H9 (cell line): ENCODE measurements around the gene PRODH2. TPM values are rescaled to one million over a fixed set of nuclear protein-coding genes. Genes with fewer than 3 reads are reported as not detected.

ENCODE experiments used
- DNase-seq: peaks from one replicate; pipeline ENCODE4 v3.0.0-alpha.2; 2017
- H2AFZ ChIP-seq: one replicate; pipeline ENCODE4 v1.6.1; 2013; ENCODE audit warnings: mild to moderate bottlenecking, low read length, control low read depth, moderate library complexity
- H2AK5ac ChIP-seq: 2 replicates; pipeline ENCODE4 v1.6.1; 2013; ENCODE audit warnings: low read length, control low read depth, mixed read lengths; ENCODE audit not compliant: insufficient read length
- H2BK120ac ChIP-seq: one replicate; pipeline ENCODE4 v1.6.1; 2013; ENCODE audit warnings: low read depth, mild to moderate bottlenecking, low read length, control low read depth, inconsistent platforms; ENCODE audit not compliant: poor library complexity, severe bottlenecking
- H2BK12ac ChIP-seq: 2 replicates; pipeline ENCODE4 v1.6.1; 2013; ENCODE audit warnings: low read length, control low read depth, mixed read lengths, low read depth; ENCODE audit not compliant: insufficient read length
- H2BK15ac ChIP-seq: 2 replicates; pipeline ENCODE4 v1.6.1; 2013; ENCODE audit warnings: low read depth, low read length, control low read depth
- H2BK20ac ChIP-seq: one replicate; pipeline ENCODE4 v1.6.1; 2013; ENCODE audit warnings: low read depth, mild to moderate bottlenecking, low read length, control low read depth, inconsistent platforms; ENCODE audit not compliant: poor library complexity, severe bottlenecking
- H2BK5ac ChIP-seq: 2 replicates; pipeline ENCODE4 v1.6.1; 2013; ENCODE audit warnings: low read length, control low read depth, mixed read lengths; ENCODE audit not compliant: insufficient read length
- H3K14ac ChIP-seq: 2 replicates; pipeline ENCODE4 v1.6.1; 2013; ENCODE audit warnings: low read length, control low read depth; ENCODE audit not compliant: insufficient read depth
- H3K18ac ChIP-seq: 2 replicates; pipeline ENCODE4 v1.6.1; 2013; ENCODE audit warnings: low read depth, mild to moderate bottlenecking, mixed read lengths, low read length, control low read depth; ENCODE audit not compliant: insufficient read length
- H3K23ac ChIP-seq: 2 replicates; pipeline ENCODE4 v1.6.1; 2013; ENCODE audit warnings: low read length, control low read depth, mixed read lengths, low read depth; ENCODE audit not compliant: insufficient read length
- H3K23me2 ChIP-seq: 2 replicates; pipeline ENCODE4 v1.6.1; 2013; ENCODE audit warnings: low read depth, mild to moderate bottlenecking, mixed read lengths, low read length, control low read depth; ENCODE audit not compliant: insufficient read length, poor library complexity, severe bottlenecking
- H3K27ac ChIP-seq: 2 replicates; pipeline ENCODE4 v1.5.1; 2013; ENCODE audit warnings: low read length, control low read depth, mixed read lengths, low read depth; ENCODE audit not compliant: insufficient read length
- H3K27me3 ChIP-seq: 2 replicates; pipeline ENCODE4 v1.6.1; 2013; ENCODE audit warnings: low read length, control low read depth, inconsistent platforms; ENCODE audit not compliant: insufficient read depth
- H3K4ac ChIP-seq: 2 replicates; pipeline ENCODE4 v1.6.1; 2013; ENCODE audit warnings: low read depth, mild to moderate bottlenecking, control low read depth, inconsistent platforms, low read length, moderate library complexity
- H3K4me1 ChIP-seq: 2 replicates; pipeline ENCODE4 v1.6.1; 2013; ENCODE audit warnings: low read length, control low read depth, inconsistent platforms; ENCODE audit not compliant: insufficient read depth
- H3K4me2 ChIP-seq: 2 replicates; pipeline ENCODE4 v1.6.1; 2013; ENCODE audit warnings: low read length, control low read depth, mixed read lengths; ENCODE audit not compliant: insufficient read length, insufficient read depth
- H3K56ac ChIP-seq: 2 replicates; pipeline ENCODE4 v1.6.1; 2013; ENCODE audit warnings: low read depth, mild to moderate bottlenecking, mixed read lengths, low read length, control low read depth; ENCODE audit not compliant: insufficient read length
- H3K79me1 ChIP-seq: 2 replicates; pipeline ENCODE4 v1.6.1; 2013; ENCODE audit warnings: low read depth, mild to moderate bottlenecking, moderate library complexity, low read length, control low read depth, inconsistent platforms; ENCODE audit not compliant: insufficient read depth, poor library complexity, severe bottlenecking
- H3K79me2 ChIP-seq: 2 replicates; pipeline ENCODE4 v1.6.1; 2013; ENCODE audit warnings: low read length, control low read depth, inconsistent platforms; ENCODE audit not compliant: insufficient read depth
- H3K9ac ChIP-seq: 2 replicates; pipeline ENCODE4 v1.6.1; 2013; ENCODE audit warnings: low read length, control low read depth, mixed read lengths; ENCODE audit not compliant: insufficient read length; ENCODE audit errors: extremely low read depth
- H3K9me3 ChIP-seq: one replicate; pipeline ENCODE4 v1.6.1; 2013; ENCODE audit warnings: low read depth, low read length, inconsistent platforms; ENCODE audit not compliant: control insufficient read depth
- H3T11ph ChIP-seq: one replicate; pipeline ENCODE4 v1.6.1; 2013; ENCODE audit warnings: mild to moderate bottlenecking, low read length, control low read depth, inconsistent platforms
- H4K20me1 ChIP-seq: one replicate; pipeline ENCODE4 v1.6.1; 2013; ENCODE audit not compliant: control insufficient read depth, insufficient read length, insufficient read depth
- H4K5ac ChIP-seq: 2 replicates; pipeline ENCODE4 v1.6.1; 2013; ENCODE audit warnings: low read depth, mild to moderate bottlenecking, mixed read lengths, low read length, control low read depth; ENCODE audit not compliant: insufficient read length
- H4K8ac ChIP-seq: replicated peaks from 2 replicates; pipeline ENCODE4 v1.6.1; 2013; ENCODE audit warnings: low read length, control low read depth, mixed read lengths, low read depth; ENCODE audit not compliant: insufficient read length
- H4K91ac ChIP-seq: 2 replicates; pipeline ENCODE4 v1.6.1; 2013; ENCODE audit warnings: low read depth, mild to moderate bottlenecking, moderate library complexity, mixed read lengths, low read length, control low read depth; ENCODE audit not compliant: insufficient read length
- H3K27ac Mint-ChIP-seq, 3 experiments: 2 replicates in 2 of 3; 3 replicates in 1 of 3; pipeline ENCODE4 v1.8.0; 2020 to 2021; ENCODE audit warnings: mixed read lengths in 3 of 3, mild to moderate bottlenecking in 1 of 3, moderate library complexity in 1 of 3
- H3K27me3 Mint-ChIP-seq: 2 replicates; pipeline ENCODE4 v1.8.0; 2021; ENCODE audit warnings: low read depth, mild to moderate bottlenecking, moderate library complexity, mixed read lengths
- H3K36me3 Mint-ChIP-seq, 3 experiments: 2 replicates in 2 of 3; 3 replicates in 1 of 3; pipeline ENCODE4 v1.8.0; 2020 to 2021; ENCODE audit warnings: low read depth in 3 of 3, mixed read lengths in 3 of 3; ENCODE audit not compliant: insufficient read depth in 1 of 3
- H3K4me1 Mint-ChIP-seq, 2 experiments: 2 replicates each; pipeline ENCODE4 v1.8.0; 2020; ENCODE audit warnings: mixed read lengths in 2 of 2
- H3K4me3 Mint-ChIP-seq, 2 experiments: 2 replicates in 1 of 2; 3 replicates in 1 of 2; pipeline ENCODE4 v1.8.0; 2020 to 2021; ENCODE audit warnings: mild to moderate bottlenecking in 2 of 2, mixed read lengths in 2 of 2, moderate library complexity in 1 of 2
- H3K9me3 Mint-ChIP-seq, 2 experiments: 2 replicates in 1 of 2; 3 replicates in 1 of 2; pipeline ENCODE4 v1.8.0; 2020; ENCODE audit warnings: mild to moderate bottlenecking in 2 of 2, mixed read lengths in 2 of 2, moderate library complexity in 1 of 2
- whole genome bisulfite sequencing: extraction: QIAGEN DNeasy Blood & Tissue Kit; methylation state at CpG from one replicate; pipeline ENCODE4 v1.1.7; 2013; ENCODE audit warnings: missing lambda C conversion rate, low lambda C conversion rate, mixed read lengths; ENCODE audit not compliant: insufficient read length; ENCODE audit errors: extremely low coverage; 5-methylcytosine and 5-hydroxymethylcytosine counted together
- total RNA-seq: library from RNA; stranded (reverse); gene quantifications from 2 replicates; pipeline ENCODE4 v1.2.1, GENCODE V29; 2021
- TF ChIP-seq, protein P1 (sequence below): fragments of 200-600 bp; sonication (generic); conservative IDR thresholded peaks from 3 replicates; pipeline ENCODE4 v1.8.0; 2021; ENCODE audit warnings: antibody characterized with exemption, mild to moderate bottlenecking

PRODH2 gene
- total RNA-seq, 1 experiment from 2014 or later, result not detected

DNA sequence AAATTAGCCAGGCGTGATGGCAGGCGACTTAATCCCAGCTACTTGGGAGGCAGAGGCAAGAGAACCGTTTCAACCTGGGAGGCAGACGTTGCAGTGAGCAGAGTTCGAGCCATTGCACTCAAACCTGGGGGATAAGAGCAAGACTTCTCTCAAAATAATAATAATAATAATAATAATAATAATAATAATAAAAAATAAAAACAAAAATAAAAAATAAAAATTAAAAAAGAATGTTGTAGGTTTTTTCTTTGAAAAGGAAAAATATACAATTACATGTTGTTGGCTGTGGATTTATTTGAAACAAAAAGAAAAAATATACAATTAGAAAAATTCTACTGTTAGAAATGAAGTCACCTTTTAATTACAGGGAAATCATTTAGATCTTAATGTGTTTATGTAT is 11.5 kb upstream of the PRODH2 start:
- H3K9ac ChIP-seq, result no peak overlapping the region
- DNase-seq, result no peak
- H3K79me1 ChIP-seq, result no peaks in the 10 kb centered on the region
- H3K27ac ChIP-seq, result no peak overlapping the region
- H3K56ac ChIP-seq, result no peak overlapping the region
- H4K91ac ChIP-seq, result no peak overlapping the region
- Mint-ChIP-seq H3K36me3 (no peaks in the 10 kb centered on the region), H3K27me3 (peaks cover 23% of the 10 kb centered on the region), H3K4me1 (peaks cover 6 to 8% of the 10 kb centered on the region in 2 experiments), H3K4me3 (no peak overlapping the region), H3K27ac (no peak overlapping the region), H3K9me3 (no peaks in the 10 kb centered on the region; a peak in 1 of 5 replicates)
- H2BK15ac ChIP-seq, result no peak overlapping the region
- no CpG with 5 or more reads among the region's 5 CpGs for WGBS
- H3K23me2 ChIP-seq, result no peaks in the 10 kb centered on the region
- no peak overlapping the region for H4K5ac ChIP-seq
- H3K4ac ChIP-seq, result no peak overlapping the region
- H3K14ac ChIP-seq, result no peak overlapping the region
- no peak overlapping the region for H2AFZ ChIP-seq
- no peak overlapping the region for H3K23ac ChIP-seq
- H3K9me3 ChIP-seq, result no peaks in the 10 kb centered on the region
- no peak overlapping the region for H3T11ph ChIP-seq
- H3K79me2 ChIP-seq, result no peaks in the 10 kb centered on the region
- TF ChIP-seq, protein P1, sequence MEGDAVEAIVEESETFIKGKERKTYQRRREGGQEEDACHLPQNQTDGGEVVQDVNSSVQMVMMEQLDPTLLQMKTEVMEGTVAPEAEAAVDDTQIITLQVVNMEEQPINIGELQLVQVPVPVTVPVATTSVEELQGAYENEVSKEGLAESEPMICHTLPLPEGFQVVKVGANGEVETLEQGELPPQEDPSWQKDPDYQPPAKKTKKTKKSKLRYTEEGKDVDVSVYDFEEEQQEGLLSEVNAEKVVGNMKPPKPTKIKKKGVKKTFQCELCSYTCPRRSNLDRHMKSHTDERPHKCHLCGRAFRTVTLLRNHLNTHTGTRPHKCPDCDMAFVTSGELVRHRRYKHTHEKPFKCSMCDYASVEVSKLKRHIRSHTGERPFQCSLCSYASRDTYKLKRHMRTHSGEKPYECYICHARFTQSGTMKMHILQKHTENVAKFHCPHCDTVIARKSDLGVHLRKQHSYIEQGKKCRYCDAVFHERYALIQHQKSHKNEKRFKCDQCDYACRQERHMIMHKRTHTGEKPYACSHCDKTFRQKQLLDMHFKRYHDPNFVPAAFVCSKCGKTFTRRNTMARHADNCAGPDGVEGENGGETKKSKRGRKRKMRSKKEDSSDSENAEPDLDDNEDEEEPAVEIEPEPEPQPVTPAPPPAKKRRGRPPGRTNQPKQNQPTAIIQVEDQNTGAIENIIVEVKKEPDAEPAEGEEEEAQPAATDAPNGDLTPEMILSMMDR, result no peak
- H3K27me3 ChIP-seq, result no peaks in the 10 kb centered on the region; the same call in 1 of the 2 replicates
- no peak overlapping the region for H3K4me2 ChIP-seq
- no peak overlapping the region for H2BK5ac ChIP-seq
- no peak overlapping the region for H3K18ac ChIP-seq
- no peak overlapping the region for H4K8ac ChIP-seq
- H2BK12ac ChIP-seq, result no peak overlapping the region
- no peaks in the 10 kb centered on the region for H4K20me1 ChIP-seq
- peaks cover 3% of the 10 kb centered on the region; the same call in 1 of the 2 replicates for H3K4me1 ChIP-seq
- H2BK20ac ChIP-seq, result no peak overlapping the region
- no peak overlapping the region for H2BK120ac ChIP-seq
- no peak overlapping the region for H2AK5ac ChIP-seq
